Measurements from ENCODE around the gene ZSWIM6. TPM values are rescaled to one million over a fixed set of nuclear protein-coding genes. Genes with fewer than 3 reads are reported as not detected.

ZSWIM6 gene
- total RNA-seq, 8 experiments from 2014 or later, result 8.2 to 54.3 (median 20.2) TPM

DNA sequence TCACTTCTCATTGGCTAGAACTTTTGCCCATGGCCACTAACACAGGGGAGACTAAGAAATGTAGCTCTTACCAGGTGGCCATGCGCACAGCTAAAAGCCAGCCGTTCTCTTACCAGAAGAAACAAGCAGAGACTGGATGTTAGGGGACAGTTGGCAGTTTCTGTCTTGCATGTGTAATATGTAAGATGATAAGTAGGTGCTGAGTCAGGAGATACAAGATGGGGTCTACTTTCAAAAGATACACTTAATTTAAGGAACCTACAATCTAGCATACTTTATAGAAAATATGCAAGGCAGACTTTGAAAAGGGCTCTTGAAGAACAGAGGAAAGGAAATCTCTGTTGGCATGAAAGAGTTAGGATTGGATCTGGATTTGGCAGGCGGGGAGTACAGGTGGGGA, 244.5 kb downstream of the ZSWIM6 start:
- Histone ChIP-seq H3K27ac (no peak overlapping the region), H3K4me3 (no peak overlapping the region), H3K4me1 (replicated peaks in 1 of 2) (peaks cover 3 to 4% of the 10 kb centered on the region in 2 donors)
- no peak for ATAC-seq (replicated peaks in 6 of 8)
- 67 to 100% (median 97%) methylated on average over 1 to 3 of the region's 3 CpGs; no CpG with 5 or more reads in 4 of the 10 experiments for WGBS, 10 experiments
- in situ Hi-C loops (cut with MboI; ENCODE audit: low pct_unique_long_range_greater_than_20kb in 2 of 9, low sequenced_read_pairs in 9 of 9, unreplicated experiment in 9 of 9), result no loop called here

DNA sequence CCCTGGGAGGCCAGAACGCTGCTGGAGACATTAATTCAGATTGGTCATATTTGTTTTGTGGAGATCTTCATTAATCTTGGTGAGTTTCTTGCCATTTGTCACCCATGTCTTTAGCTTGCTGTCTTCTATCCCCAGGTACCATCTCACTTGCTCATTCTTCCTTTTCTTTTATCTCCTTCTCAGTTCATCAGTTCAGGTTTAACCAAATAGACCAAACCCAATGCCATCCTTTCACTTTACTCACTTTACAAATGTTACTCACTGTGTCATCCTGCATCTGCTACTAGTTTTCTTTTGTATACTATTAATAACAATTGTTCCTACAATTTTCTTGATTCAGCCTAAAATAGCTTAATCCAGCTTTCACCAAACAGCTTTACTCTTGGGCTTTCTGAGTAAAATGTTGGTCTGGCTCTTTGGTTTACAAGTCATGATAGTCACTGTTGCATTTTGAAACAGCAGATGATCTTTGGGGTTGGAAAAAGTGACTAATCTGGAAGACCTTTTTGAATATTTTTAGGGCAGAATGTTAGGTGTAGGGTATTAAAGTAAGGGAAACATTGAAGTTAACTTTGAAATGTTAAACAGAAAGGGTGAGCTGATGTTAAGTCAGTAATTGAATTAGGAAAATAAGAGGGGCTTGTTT, 246.9 kb downstream of the ZSWIM6 start:
- peaks cover 3 to 4% of the 10 kb centered on the region in 2 donors for H3K4me1 ChIP-seq (replicated peaks in 1 of 2)
- no peak for ATAC-seq (replicated peaks in 6 of 8)
- no peak overlapping the region for H3K27ac ChIP-seq
- no peak overlapping the region for H3K4me3 ChIP-seq
- WGBS, 10 experiments, result 38 to 100% (median 80%) methylated on average over 1 of the region's 1 CpG; no CpG with 5 or more reads in 3 of the 10 experiments
- in situ Hi-C loops (cut with MboI; ENCODE audit: low pct_unique_long_range_greater_than_20kb in 2 of 9, low sequenced_read_pairs in 9 of 9, unreplicated experiment in 9 of 9), result no loop called here

DNA sequence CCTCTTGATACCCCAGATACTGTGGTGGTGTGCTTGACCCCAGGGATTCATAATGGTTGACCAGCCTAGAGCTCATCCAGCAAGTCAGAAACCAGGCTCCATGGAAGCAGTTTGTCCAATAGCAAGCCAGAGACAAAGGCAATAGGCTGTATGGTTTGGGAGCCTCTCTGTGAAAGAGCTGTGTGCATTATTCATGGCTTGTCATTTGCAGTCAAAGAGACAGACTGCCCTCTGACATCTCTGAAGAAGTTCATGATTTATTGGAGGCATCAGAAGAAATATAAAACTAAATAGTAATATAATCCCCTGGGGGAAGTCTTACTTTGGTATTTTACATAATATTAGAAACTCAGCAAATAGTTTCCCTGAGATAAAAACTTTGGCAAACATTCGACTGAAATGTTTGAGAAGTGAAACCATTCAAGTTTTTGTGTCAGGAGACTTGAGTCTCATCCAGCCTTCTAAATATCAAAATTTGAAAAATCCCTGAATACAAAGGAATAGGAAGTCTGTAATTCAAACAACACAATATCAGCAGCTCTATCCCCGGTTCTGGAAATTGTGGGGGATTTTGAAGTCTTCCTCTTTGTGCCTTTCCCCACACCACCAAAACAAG, 250.3 kb downstream of the ZSWIM6 start:
- H3K4me1 ChIP-seq (replicated peaks in 1 of 2), result no peaks in the 10 kb centered on the region
- in situ Hi-C loops (cut with MboI; ENCODE audit: low pct_unique_long_range_greater_than_20kb in 2 of 9, low sequenced_read_pairs in 9 of 9, unreplicated experiment in 9 of 9), result no loop called here
- peak in 3 of 8 experiments; percentile 57 to 96 (median 81) for ATAC-seq (replicated peaks in 6 of 8)
- 0 to 100% (median 61%) methylated on average over 1 to 2 of the region's 2 CpGs for WGBS, 10 experiments
- H3K27ac ChIP-seq, result no peak overlapping the region
- no peak overlapping the region for H3K4me3 ChIP-seq

DNA sequence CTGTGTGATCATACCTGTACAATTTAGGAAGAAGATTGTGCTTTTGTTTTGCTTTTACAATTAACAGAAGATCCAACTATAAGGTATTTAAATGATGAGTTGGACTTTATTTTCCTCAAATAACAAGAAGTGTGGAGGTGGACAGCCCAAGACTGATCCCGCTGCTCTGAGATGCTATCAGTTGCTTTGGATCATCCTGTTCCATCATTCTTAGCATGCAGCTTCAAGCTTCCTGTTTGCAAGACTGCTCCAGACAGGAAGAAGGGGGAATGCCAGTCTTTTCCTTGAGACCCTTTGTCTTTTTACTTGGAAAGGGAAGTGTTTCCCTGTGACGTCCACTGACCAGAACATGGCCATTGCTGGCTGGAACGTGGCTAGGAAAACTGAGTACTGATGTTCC, 250.8 kb downstream of the ZSWIM6 start:
- Histone ChIP-seq H3K4me3 (no peak overlapping the region), H3K4me1 (replicated peaks in 1 of 2) (no peaks in the 10 kb centered on the region), H3K27ac (no peak overlapping the region)
- no peak for ATAC-seq (replicated peaks in 6 of 8)
- in situ Hi-C loops (cut with MboI; ENCODE audit: low pct_unique_long_range_greater_than_20kb in 2 of 9, low sequenced_read_pairs in 9 of 9, unreplicated experiment in 9 of 9), result no loop called here
- 16 to 100% (median 79%) methylated on average over 1 to 3 of the region's 3 CpGs; no CpG with 5 or more reads in 2 of the 10 experiments for WGBS, 10 experiments

DNA sequence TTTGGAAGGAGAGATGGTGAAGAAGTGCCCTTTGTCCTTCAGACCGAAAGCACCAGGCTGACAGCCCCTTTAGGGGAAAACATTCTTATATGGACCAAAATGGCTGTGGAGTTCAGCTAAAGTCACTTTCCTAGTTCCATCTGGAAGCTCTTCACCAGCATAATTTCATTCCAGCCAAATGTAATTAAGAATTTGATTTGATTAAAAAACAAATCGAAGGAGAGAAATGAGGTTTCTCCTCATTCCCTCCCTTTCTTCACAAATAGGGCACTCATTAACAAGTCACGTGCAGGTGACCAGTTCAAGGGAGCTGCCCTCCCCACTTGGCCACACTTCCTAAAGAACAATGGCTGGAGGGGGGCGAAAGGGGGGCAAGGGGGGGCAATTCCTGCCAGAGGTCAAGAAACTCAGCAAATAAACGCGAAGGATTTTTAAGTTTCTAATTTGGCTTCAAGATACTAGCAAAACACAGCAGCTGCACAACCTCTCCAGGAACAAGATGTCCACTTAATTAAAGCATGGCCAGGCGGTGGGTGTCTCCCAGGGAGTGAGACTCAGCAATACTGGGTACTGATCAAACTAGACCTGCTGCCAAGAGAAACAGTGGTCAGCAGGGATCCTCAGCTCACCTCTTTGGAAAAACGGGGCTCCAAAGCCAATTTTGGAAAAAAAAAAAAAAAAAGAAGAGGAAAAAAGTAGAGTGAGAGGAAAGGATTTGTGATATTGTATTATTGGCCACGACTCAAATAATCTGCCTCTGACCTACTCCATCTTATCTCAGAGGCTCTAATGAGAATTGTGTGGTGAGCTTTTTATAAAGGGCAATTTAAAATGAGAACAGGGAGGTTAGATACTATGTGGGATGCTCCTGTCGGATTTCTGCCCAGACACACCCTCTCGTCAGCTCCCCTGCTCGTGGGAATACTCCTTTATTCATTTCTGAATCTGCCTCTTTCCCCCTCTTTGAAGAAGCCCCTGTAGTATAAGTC, 254.3 kb downstream of the ZSWIM6 start:
- no peaks in the 10 kb centered on the region for H3K4me1 ChIP-seq (replicated peaks in 1 of 2)
- no peak overlapping the region for H3K4me3 ChIP-seq
- no peak overlapping the region for H3K27ac ChIP-seq
- in situ Hi-C loops (cut with MboI; ENCODE audit: low pct_unique_long_range_greater_than_20kb in 2 of 9, low sequenced_read_pairs in 9 of 9, unreplicated experiment in 9 of 9), result no loop called here
- ATAC-seq (replicated peaks in 6 of 8), result no peak
- WGBS, 10 experiments, result 28 to 89% (median 81%) methylated on average over 3 to 10 of the region's 12 CpGs; no CpG with 5 or more reads in 1 of the 10 experiments

DNA sequence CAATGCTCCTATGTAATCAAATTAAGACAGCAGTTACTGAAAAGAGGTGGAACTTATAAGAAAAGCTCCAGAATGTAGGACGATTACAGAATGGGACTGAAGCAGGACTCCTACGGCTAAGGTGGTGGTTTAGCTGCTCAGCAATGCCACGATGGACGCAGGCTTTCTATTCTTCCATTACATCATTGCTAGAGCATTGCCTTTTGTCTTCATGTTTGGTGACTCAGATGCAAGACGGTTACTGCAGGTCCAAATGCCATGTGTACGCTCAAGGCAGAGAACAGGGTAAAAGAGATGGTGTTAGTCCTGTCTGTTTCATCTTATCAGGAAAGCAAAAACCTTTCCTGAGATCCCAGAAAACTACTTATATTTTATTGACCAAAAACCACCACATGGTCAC, 255.1 kb downstream of the ZSWIM6 start:
- Histone ChIP-seq H3K27ac (no peak overlapping the region), H3K4me1 (replicated peaks in 1 of 2) (no peaks in the 10 kb centered on the region), H3K4me3 (no peak overlapping the region)
- 46 to 97% (median 90%) methylated on average over 3 to 6 of the region's 6 CpGs; no CpG with 5 or more reads in 2 of the 10 experiments for WGBS, 10 experiments
- in situ Hi-C loops (cut with MboI; ENCODE audit: low pct_unique_long_range_greater_than_20kb in 2 of 9, low sequenced_read_pairs in 9 of 9, unreplicated experiment in 9 of 9), result no loop called here
- ATAC-seq (replicated peaks in 6 of 8), result peak in 2 of 8 experiments; percentile 41 to 58

DNA sequence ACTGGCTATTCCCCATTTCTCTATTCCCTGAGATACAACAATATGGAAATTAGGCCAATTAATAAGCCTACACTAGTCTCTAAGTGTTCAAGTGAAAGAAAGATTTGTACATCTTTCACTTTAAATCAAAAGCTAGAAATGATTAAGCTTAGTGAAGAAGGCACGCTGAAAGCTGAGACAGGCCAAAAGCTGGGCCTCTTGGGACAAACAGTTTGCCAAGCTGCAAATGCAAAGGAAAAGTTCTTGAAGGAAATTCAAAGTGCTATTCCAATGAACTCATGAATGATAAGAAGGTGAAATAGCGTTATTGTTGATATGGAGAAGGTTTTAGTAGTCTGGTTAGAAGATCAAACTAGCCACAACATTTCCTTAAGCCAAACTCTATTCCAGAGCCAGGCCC, 256.2 kb downstream of the ZSWIM6 start:
- in situ Hi-C loops (cut with MboI; ENCODE audit: low pct_unique_long_range_greater_than_20kb in 2 of 9, low sequenced_read_pairs in 9 of 9, unreplicated experiment in 9 of 9), result no loop called here
- ATAC-seq (replicated peaks in 6 of 8), result no peak
- no peak overlapping the region for H3K4me3 ChIP-seq
- H3K27ac ChIP-seq, result no peak overlapping the region
- 37 to 100% (median 85%) methylated on average over 1 to 2 of the region's 2 CpGs for WGBS, 10 experiments
- no peaks in the 10 kb centered on the region for H3K4me1 ChIP-seq (replicated peaks in 1 of 2)

DNA sequence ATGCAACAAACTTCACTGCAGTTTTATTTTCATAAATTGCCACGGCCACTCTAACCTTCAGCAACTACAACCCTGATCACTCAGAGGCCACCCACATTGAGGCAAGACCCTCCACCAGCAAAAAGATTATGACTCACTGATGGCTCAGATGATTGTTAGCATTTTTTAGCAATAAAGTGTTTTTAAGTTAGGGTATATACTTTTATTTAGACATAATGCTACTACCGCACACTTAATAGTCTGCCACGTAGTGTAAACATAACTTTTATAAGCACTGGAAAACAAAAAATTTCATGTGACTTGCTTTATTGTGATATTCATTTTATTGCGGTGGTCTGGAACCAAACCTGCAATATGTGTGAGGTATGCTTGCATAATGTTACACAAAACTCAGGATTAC, 257.9 kb downstream of the ZSWIM6 start:
- Histone ChIP-seq H3K4me3 (no peak overlapping the region), H3K4me1 (replicated peaks in 1 of 2) (no peaks in the 10 kb centered on the region), H3K27ac (no peak overlapping the region)
- in situ Hi-C loops (cut with MboI; ENCODE audit: low pct_unique_long_range_greater_than_20kb in 2 of 9, low sequenced_read_pairs in 9 of 9, unreplicated experiment in 9 of 9), result no loop called here
- WGBS, 10 experiments, result 54 to 94% (median 90%) methylated on average over 1 to 4 of the region's 4 CpGs; no CpG with 5 or more reads in 1 of the 10 experiments
- ATAC-seq (replicated peaks in 6 of 8), result no peak

DNA sequence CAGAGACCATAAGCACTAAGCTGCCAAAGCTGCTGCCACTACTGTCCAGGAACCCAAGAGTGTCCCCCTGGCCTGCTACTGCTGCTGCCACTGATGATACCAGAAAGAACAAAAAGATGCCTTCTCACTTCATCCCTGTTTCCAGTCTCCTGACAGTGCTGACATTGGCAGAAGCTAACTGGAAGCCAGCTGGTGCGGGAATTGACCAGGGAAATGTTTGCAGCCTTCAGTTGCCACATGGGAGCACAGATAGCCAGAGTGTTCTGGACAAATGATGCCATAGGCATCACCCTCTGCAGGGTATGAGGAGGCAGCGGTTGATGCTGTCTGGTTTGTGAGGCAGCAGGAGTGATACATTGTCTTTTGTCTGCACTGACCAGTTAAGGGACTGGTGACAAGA, 258.4 kb downstream of the ZSWIM6 start:
- no peaks in the 10 kb centered on the region for H3K4me1 ChIP-seq (replicated peaks in 1 of 2)
- in situ Hi-C loops (cut with MboI; ENCODE audit: low pct_unique_long_range_greater_than_20kb in 2 of 9, low sequenced_read_pairs in 9 of 9, unreplicated experiment in 9 of 9), result no loop called here
- WGBS, 10 experiments, result 23 to 86% (median 80%) methylated on average over 1 to 2 of the region's 2 CpGs; no CpG with 5 or more reads in 5 of the 10 experiments
- ATAC-seq (replicated peaks in 6 of 8), result no peak
- H3K4me3 ChIP-seq, result no peak overlapping the region
- no peak overlapping the region for H3K27ac ChIP-seq

DNA sequence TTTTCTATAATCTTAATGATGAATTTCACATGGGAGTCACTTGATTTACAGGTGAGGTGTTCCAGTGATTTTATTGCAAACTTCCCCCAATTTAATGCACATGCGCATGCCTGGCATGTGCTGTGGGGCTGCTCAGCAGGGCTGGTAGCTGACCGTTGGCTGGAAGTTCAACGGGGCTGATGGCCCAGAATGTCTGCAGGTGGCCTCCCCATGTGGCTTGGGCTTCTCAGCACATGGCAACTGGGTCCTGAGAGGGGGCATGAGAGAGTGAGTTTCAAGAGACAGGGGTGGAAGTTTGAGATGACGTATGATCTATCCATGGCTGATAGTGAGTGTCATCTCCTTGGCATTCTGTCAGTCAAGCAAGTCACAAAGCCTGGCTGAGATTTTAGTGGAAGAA, 259.8 kb downstream of the ZSWIM6 start:
- in situ Hi-C loops (cut with MboI; ENCODE audit: low pct_unique_long_range_greater_than_20kb in 2 of 9, low sequenced_read_pairs in 9 of 9, unreplicated experiment in 9 of 9), result no loop called here
- no peaks in the 10 kb centered on the region for H3K4me1 ChIP-seq (replicated peaks in 1 of 2)
- H3K27ac ChIP-seq, result no peak overlapping the region
- no peak overlapping the region for H3K4me3 ChIP-seq
- ATAC-seq (replicated peaks in 6 of 8), result no peak
- WGBS, 10 experiments, result 50 to 100% (median 85%) methylated on average over 1 to 3 of the region's 4 CpGs; no CpG with 5 or more reads in 3 of the 10 experiments

DNA sequence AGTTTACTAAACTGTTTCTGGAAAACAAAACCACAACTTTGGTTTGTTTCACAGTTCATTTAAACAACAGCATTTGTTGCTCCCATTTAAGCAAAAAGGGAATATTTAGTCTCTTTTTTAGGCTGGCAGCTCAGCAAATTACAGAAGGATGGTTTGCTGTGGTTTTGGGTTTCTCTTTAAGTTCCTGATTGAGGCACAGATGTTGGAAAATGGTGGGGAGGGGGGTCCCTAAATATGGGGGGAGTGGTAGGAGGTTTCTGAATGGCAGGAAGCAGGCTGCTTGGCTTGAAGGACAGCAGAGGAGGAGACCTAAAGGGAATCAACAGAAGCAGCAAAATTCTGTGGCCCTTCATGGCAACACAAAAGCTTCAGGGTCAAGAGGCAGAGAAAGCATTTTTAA, 263.4 kb downstream of the ZSWIM6 start:
- ATAC-seq (replicated peaks in 6 of 8), result no peak
- Histone ChIP-seq H3K4me1 (replicated peaks in 1 of 2) (peaks cover 0 to 7% of the 10 kb centered on the region in 2 donors), H3K27ac (no peak overlapping the region), H3K4me3 (no peak overlapping the region)
- in situ Hi-C loops (cut with MboI; ENCODE audit: low pct_unique_long_range_greater_than_20kb in 2 of 9, low sequenced_read_pairs in 9 of 9, unreplicated experiment in 9 of 9), result no loop called here

All from motor neuron (in vitro differentiated cells).